Fibroblast of the conjunctiva (primary cell): ENCODE data around the gene OR1I1.

Source experiments
- DNase-seq: peaks from one replicate; pipeline ENCODE4 v3.0.0-alpha.2; 2010; ENCODE audit warnings: low read depth

OR1I1 gene

GRCh38 chr19:15118789-15119494 is 36.9 kb downstream of the OR1I1 start:
- DNase-seq: no peak

- DNase-seq: no peak
These were observed 38.4 kb downstream of the OR1I1 start for GRCh38 chr19:15120135-15121026.

GRCh38 chr19:15122331-15123030 is 40.5 kb downstream of the OR1I1 start:
- no peak for DNase-seq

- no peak for DNase-seq
These were observed 41.2 kb downstream of the OR1I1 start for GRCh38 chr19:15123031-15123890.

- DNase-seq: no peak
These were observed 41.9 kb downstream of the OR1I1 start for GRCh38 chr19:15123900-15124299.

- DNase-seq: no peak
These were observed 42.7 kb downstream of the OR1I1 start for GRCh38 chr19:15124572-15125231.

- DNase-seq: peak; percentile 97
These were observed 43.4 kb downstream of the OR1I1 start for GRCh38 chr19:15125232-15126067.

- no peak for DNase-seq
These were observed 44.3 kb downstream of the OR1I1 start for GRCh38 chr19:15126131-15126910.

- no peak for DNase-seq
These were observed 46.3 kb downstream of the OR1I1 start for GRCh38 chr19:15128162-15128770.

GRCh38 chr19:15129856-15130585 is 48.0 kb downstream of the OR1I1 start:
- no peak for DNase-seq

- no peak for DNase-seq
These were observed 54.4 kb downstream of the OR1I1 start for GRCh38 chr19:15136234-15136954.

- no peak for DNase-seq
These were observed 55.8 kb downstream of the OR1I1 start for GRCh38 chr19:15137777-15138176.

GRCh38 chr19:15138427-15138826 is 56.4 kb downstream of the OR1I1 start:
- DNase-seq: no peak

GRCh38 chr19:15141143-15141542 is 59.1 kb downstream of the OR1I1 start:
- DNase-seq: no peak

GRCh38 chr19:15142313-15142712 is 60.3 kb downstream of the OR1I1 start:
- no peak for DNase-seq
